Middle frontal gyrus (tissue), 1 donor: ENCODE data around the gene ALG13.
A peak's percentile ranks its signal among the peaks of the same experiment; 100 is the strongest.
"Not testable (repeated sequence)": the region's sequence is repeated elsewhere in the genome, so short reads cannot be mapped to it uniquely, and the experiment has no call there.

ENCODE experiments used
- DNase-seq: peaks from one replicate; pipeline ENCODE4 v3.0.0-alpha.2; 2015; ENCODE audit warnings: low spot score; ENCODE audit errors: extremely low spot score

Gene ALG13

GRCh38 chrX:111680988-111681779 is at the start of gene ALG13:
TSS of gene ALG13 (plus strand) at chrX:111681170. CDS start at chrX:111681219, 49 bp downstream.
- DNase-seq: peak; percentile 49

DNA sequence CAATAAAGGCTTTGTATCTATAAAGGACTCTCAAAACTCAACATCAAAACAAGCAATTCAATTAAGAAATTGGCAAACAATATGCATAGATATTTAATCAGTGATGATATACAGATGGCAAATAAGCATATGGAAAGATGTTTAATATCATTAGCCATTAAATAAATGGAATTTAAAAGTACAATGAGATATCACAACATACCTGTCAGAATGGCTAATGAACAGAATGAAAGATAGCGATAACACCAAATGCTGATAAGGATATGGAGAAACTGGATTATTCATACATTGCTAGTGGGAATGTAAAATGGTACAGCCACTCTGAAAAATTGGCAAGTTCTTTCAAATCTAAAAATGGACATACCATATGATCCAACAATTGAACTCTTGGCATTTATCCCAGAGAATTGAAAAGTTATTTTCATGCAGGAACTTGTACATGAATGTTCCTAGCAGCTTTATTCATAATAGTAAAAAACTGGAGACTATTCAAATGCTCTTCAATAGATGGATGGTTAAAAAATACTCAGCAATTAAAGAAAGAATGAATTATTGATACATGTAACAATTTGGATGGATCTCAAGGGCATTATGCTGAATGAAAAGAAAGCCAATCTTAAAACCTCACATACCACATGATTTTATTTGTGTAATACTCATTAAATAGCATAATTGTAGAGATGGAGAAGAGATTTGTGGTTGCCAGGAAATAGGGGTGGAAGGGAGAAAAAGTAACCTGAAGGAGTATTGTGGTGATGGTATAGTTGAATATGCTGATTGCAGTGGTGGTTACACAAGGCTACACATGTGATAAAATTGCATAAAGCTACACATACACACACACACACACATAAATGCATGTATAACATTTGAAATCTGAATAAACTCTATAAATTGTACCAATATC is 45.9 kb upstream of the ALG13 start:
- DNase-seq: peak; percentile 6

- no peak for DNase-seq
Measured at GRCh38 chrX:111641969-111642368, 39.0 kb upstream of the ALG13 start.

DNA sequence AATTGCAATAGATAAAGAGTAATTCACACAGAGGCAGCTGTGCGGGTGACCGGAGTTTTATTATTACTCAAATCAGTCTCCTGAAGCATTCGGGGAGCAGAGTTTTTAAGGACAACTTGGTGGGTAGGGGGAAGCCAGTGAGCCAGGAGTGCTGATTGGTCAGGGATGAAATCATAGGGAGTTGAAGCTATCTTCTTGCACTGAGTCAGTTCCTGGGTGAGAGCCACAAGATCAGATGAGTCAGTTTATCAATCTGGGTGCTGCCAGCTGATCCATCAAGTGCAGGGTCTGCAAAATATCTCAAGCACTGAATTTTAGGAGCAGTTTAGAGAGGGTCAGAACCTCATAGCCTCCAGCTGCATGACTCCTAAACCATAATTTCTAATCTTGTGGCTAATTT is 35.8 kb upstream of the ALG13 start:
- not testable (repeated sequence) for DNase-seq

DNA sequence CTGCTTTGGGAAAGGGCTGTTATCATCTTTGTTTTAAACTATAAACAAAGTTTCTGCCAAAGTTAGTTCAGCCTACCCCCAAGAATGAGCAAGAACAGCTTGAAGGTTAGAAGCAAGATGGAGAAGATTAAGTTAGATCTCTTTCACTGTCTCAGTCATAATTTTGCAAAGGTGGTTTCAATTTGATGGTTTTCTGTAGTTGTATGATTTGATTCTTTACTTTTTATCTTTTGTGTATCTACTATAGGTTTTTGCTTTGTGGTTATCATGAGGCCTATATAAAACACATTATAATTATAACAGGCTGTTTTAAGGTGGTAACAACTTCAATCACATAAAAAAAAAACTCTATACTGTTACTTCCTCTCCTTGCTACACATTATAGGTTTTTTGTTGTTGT is 35.4 kb upstream of the ALG13 start:
- no peak for DNase-seq

- no peak for DNase-seq
Measured at GRCh38 chrX:111646515-111646914, 34.5 kb upstream of the ALG13 start.

GRCh38 chrX:111648802-111649201 is 32.2 kb upstream of the ALG13 start:
- no peak for DNase-seq

DNA sequence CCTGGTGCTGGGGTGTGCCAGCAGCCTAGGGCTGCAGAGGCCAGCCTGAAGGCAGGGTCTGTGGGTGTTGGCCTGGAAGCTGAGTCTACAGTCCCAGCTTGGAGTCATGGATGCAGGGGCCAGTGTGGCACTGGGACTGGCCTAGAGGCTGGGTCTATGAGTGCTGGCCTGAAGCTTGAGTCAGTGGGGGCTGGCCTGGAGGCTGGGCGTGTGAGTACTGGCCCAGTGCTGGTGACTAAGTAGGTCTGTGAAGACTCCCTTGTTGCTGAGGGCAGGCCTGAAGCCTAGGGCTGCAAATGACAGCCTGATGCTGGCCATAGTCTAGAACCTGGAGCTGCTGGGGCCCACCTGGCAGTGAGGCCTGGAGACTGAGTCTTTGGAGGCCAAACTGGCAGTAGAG is 31.3 kb upstream of the ALG13 start:
- DNase-seq: no peak

GRCh38 chrX:111650845-111651244 is 30.1 kb upstream of the ALG13 start:
- no peak for DNase-seq

DNA sequence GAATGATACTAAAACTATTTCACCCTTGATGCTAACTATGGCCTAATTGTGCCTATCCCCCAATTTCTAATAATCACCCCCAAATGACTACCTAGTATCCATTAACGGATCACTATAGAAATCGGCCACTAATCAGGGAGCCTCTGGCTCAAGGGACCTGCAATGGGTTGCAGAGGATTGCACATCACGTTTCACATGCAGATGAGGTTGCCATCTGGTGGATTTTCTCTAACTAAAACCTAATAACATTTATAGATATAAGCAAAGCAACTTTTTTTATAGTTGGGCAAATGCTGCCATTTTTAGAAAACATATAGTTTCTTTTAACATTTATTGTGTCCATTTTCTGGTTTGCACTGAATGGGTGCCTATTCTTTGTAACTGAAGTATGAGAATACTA is 28.3 kb upstream of the ALG13 start:
- no peak for DNase-seq

DNA sequence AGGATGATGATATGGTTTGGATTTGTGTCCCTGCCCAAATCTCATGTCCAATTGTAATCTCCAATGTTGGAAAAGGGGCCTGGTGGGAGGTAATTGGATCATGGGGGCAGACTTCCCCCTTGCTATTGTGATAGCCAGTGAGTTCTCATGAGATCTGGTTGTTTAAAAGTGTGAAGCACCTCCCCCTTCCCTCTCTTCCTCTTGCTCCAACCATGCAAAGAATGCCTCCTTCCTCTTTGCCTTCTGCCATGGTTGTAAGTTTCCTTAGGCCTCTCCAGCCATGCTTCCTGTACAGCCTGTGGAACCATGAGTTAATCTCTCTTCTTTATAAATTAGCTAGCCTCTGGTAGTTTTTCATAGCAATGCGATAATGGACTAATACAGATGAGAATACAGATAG is 19.7 kb upstream of the ALG13 start:
- no peak for DNase-seq

- no peak for DNase-seq
Measured at GRCh38 chrX:111662292-111662691, 18.7 kb upstream of the ALG13 start.

- no peak for DNase-seq
Measured at GRCh38 chrX:111671668-111672067, 9.3 kb upstream of the ALG13 start.

GRCh38 chrX:111687305-111687704 is 6.3 kb downstream of the ALG13 start:
- DNase-seq: no peak

DNA sequence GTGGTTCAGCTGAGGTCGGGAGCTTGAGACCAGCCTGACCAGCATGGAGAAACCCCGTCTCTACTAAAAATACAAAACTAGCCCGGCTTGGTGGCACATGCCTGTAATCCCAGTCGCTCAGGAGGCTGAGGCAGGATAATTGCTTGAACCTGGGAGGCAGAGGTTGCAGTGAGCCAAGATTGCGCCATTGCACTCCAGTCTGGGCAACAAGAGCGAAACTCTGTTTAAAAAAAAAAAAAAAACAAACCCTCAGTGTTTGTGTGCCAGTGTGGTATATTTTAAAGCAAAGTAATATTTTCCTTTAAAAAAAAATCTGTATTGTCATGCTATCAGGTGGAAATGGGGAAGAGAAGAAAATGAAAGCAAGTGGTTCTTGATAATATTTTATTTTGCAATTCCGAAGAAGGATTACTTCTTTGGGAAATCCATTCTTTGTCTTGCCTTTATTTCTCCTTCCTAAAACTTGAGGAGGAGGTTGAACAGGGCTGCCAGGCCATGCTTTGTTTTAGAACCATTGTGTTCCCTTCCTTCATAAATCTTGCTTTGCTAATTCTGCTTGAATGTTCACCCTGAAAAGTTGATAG is 14.4 kb downstream of the ALG13 start:
- no peak for DNase-seq

DNA sequence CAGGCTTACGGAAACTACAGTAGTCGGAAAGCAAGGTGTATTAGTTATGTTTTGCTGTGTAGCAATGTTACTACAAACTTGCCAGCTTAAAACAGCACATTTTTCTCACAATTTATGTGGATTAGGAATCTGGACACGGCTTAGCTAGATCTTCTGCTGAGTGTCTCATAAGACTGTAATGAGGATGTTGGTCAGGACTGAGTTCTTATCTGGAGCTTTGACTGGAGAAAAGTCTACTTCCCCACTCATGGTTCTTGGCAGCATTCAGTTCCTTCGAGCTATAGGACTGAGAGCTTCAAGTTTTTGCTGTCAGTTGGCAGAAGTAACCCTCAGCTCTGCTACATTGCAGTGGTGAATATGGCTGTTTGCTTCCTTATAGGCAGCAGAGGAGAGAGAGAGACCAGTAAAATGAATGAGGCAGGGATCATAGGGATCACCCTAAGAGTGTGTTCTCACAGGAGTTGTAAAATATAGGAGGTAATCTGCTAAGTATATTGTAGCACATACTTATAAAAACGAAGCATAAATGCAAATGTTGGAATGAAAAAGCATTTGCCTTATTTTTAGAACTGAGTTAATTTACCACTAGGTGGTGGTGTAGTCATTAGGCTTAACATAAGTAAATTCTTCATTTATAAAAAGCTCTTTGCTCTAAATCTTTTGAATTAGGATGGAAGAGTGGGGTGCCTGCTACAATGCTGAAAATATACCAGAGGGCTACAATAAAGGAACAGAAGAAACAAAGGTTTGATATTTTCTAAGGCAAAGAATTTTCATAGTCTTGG is 38.6 kb downstream of the ALG13 start:
- peak; percentile 5 for DNase-seq

- DNase-seq: no peak
Measured at GRCh38 chrX:111728096-111728495, 47.1 kb downstream of the ALG13 start.

DNA sequence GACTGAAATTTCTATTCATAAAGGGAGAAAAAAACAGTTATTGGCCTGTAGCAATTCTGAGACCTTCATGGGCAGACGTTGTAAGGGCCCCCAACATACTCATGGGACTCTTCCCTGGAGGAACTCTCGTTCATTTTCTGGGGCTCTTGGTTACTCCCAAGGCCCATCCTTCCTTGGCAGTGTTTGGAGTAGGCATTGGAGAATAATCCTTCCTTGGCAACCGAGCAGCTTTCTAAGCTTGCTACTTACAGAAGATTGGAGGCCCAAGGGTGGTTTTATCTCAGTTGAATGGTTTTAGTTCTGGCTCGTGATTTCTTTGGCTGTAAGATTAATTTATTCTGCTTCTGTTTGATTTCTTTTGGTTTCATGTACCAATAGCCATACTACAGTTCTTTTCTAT is 50.4 kb downstream of the ALG13 start:
- no peak for DNase-seq

DNA sequence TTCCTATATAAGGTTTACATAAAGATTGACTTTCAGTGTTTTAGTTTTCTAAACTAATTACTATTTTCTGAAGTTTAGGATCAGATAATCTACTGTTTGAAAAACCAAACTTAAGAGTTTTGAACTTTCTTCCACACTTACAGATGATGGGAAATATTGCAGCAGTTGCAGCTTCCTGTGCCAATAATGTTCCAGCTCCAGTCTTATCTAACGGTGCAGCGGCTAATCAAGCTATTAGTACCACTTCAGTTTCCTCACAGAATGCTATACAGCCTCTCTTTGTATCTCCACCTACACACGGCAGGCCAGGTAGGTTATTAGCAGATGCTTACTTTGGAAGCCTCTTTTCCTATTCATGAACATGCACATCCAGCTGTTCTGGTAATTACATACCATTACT is 55.6 kb downstream of the ALG13 start:
- DNase-seq: no peak

- no peak for DNase-seq
Measured at GRCh38 chrX:111742018-111742417, 61.0 kb downstream of the ALG13 start.

DNA sequence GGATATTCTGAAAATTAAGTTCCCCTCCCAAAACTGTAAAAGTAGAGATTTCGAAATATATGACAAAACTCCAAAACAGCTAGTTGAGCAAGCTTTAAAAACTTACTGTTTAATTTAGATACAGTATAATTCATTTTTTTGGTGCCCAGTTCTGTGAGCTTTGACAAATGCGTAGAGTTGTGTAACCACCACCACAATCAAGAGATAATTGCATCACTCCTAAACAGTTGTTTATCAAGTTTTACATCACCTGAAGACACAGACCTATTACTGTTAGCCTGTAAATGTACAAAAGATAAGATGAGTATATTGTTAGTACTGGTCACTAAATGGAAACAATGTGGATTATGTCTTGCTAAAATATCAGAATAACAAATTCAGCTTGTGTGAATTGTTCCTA is 62.3 kb downstream of the ALG13 start:
- no peak for DNase-seq
